ENCODE measurements around the gene FPR3.

- no peak for TF ChIP-seq CTCF (IDR thresholded peaks at IDR 0.05)
- no peak for TF ChIP-seq EZH2 (IDR thresholded peaks at IDR 0.05)
- no peak for TF ChIP-seq EZH2phosphoT487 (IDR thresholded peaks at IDR 0.05)
These were observed 5.0 kb downstream of the FPR3 start for GRCh38 chr19:51799774-51800472.
